WTC11 (cell line): ENCODE measurements around the gene PRSS38. TPM values are rescaled to one million over a fixed set of nuclear protein-coding genes. Genes with fewer than 3 reads are reported as not detected.

Source experiments
- ATAC-seq: fragments of 200-7000 bp; cut with Tn5 transposase; 2 replicates; pipeline ENCODE4 v1.10.0; 2021; ENCODE audit warnings: mild to moderate bottlenecking, moderate library complexity
- CTCF ChIA-PET: fragments of 300-600 bp; sonication (Branson Sonifier 250); formaldehyde crosslinking; loops from one replicate; lab custom pipeline; 2021; ENCODE audit warnings: antibody characterized with exemption; lab: Charles Lee
- POLR2A ChIA-PET: fragments of 350-600 bp; sonication (Branson Sonifier 250); formaldehyde crosslinking; loops from one replicate; lab custom pipeline; 2021; ENCODE audit warnings: antibody characterized with exemption; lab: Charles Lee
- DNase-seq: peaks from one replicate; pipeline ENCODE4 v3.0.0; 2021; ENCODE audit warnings: low spot score
- H3K27ac Mint-ChIP-seq: 2 replicates; pipeline ENCODE4 v1.8.0; 2021; ENCODE audit warnings: mixed read lengths
- H3K27me3 Mint-ChIP-seq: 2 replicates; pipeline ENCODE4 v1.8.0; 2021; ENCODE audit warnings: low read depth, mild to moderate bottlenecking, moderate library complexity, mixed read lengths
- H3K36me3 Mint-ChIP-seq: 2 replicates; pipeline ENCODE4 v1.8.0; 2021; ENCODE audit warnings: mixed read lengths
- H3K4me1 Mint-ChIP-seq: 2 replicates; pipeline ENCODE4 v1.8.0; 2022; ENCODE audit warnings: mixed read lengths
- H3K4me3 Mint-ChIP-seq: 2 replicates; pipeline ENCODE4 v1.8.0; 2021; ENCODE audit warnings: mild to moderate bottlenecking, moderate library complexity, mixed read lengths
- H3K9me3 Mint-ChIP-seq: 2 replicates; pipeline ENCODE4 v1.8.0; 2021; ENCODE audit warnings: mixed read lengths
- ATF1 ChIP-seq: sonication (generic); formaldehyde crosslinking; IDR thresholded peaks from 2 replicates; pipeline ENCODE4 v1.8.1; 2023; ENCODE audit warnings: mild to moderate bottlenecking, moderate library complexity, missing genetic modification reagents
- CREB1 ChIP-seq: sonication (generic); formaldehyde crosslinking; IDR thresholded peaks from 2 replicates; pipeline ENCODE4 v1.8.0; 2023; ENCODE audit warnings: mild to moderate bottlenecking, missing genetic modification reagents
- ESRRA ChIP-seq: sonication (generic); formaldehyde crosslinking; IDR thresholded peaks from 2 replicates; pipeline ENCODE4 v1.8.1; 2022; ENCODE audit warnings: mild to moderate bottlenecking, missing genetic modification reagents, borderline replicate concordance
- FOXP1 ChIP-seq: sonication (generic); formaldehyde crosslinking; IDR thresholded peaks from 2 replicates; pipeline ENCODE4 v1.8.0; 2022; ENCODE audit warnings: missing genetic modification reagents, mild to moderate bottlenecking, moderate library complexity, borderline replicate concordance
- FOXP4 ChIP-seq: sonication (generic); formaldehyde crosslinking; IDR thresholded peaks from 2 replicates; pipeline ENCODE4 v1.8.0; 2022; ENCODE audit warnings: mild to moderate bottlenecking, missing genetic modification reagents
- GTF2I ChIP-seq: fragments of 250-450 bp; sonication (Bioruptor Pico); conservative IDR thresholded peaks from 2 replicates; pipeline ENCODE4 v1.4.0; 2021; ENCODE audit warnings: mild to moderate bottlenecking
- KAT7 ChIP-seq: sonication (generic); formaldehyde crosslinking; IDR thresholded peaks from 2 replicates; pipeline ENCODE4 v1.8.1; 2023; ENCODE audit warnings: missing genetic modification reagents, mild to moderate bottlenecking, borderline replicate concordance
- NFE2L1 ChIP-seq: sonication (generic); formaldehyde crosslinking; IDR thresholded peaks from 2 replicates; pipeline ENCODE4 v1.8.1; 2023; ENCODE audit warnings: missing genetic modification reagents
- NR2C2 ChIP-seq: sonication (generic); formaldehyde crosslinking; IDR thresholded peaks from 2 replicates; pipeline ENCODE4 v1.8.0; 2022; ENCODE audit warnings: mild to moderate bottlenecking, missing genetic modification reagents
- RELA ChIP-seq: sonication (generic); formaldehyde crosslinking; IDR thresholded peaks from 2 replicates; pipeline ENCODE4 v1.8.1; 2022; ENCODE audit warnings: missing genetic modification reagents, mild to moderate bottlenecking, borderline replicate concordance
- RORB ChIP-seq: fragments of 250-450 bp; sonication (Bioruptor Pico); IDR thresholded peaks from 2 replicates; pipeline ENCODE4 v1.9.0; 2021; ENCODE audit warnings: mild to moderate bottlenecking
- SP1 ChIP-seq: sonication (generic); formaldehyde crosslinking; conservative IDR thresholded peaks from 2 replicates; pipeline ENCODE4 v1.8.1; 2022; ENCODE audit warnings: missing genetic modification reagents
- TCF7 ChIP-seq: sonication (generic); formaldehyde crosslinking; IDR thresholded peaks from 2 replicates; pipeline ENCODE4 v1.8.0; 2022; ENCODE audit warnings: mild to moderate bottlenecking, low read depth, missing genetic modification reagents, moderate library complexity
- TP53 ChIP-seq: sonication (generic); formaldehyde crosslinking; IDR thresholded peaks from 2 replicates; pipeline ENCODE4 v1.8.1; 2023; ENCODE audit warnings: mild to moderate bottlenecking, missing genetic modification reagents
- USF1 ChIP-seq: sonication (generic); formaldehyde crosslinking; IDR thresholded peaks from 2 replicates; pipeline ENCODE4 v1.8.0; 2022; ENCODE audit warnings: mild to moderate bottlenecking, missing genetic modification reagents
- ZNF219 ChIP-seq: sonication (generic); formaldehyde crosslinking; IDR thresholded peaks from 2 replicates; pipeline ENCODE4 v1.8.0; 2023; ENCODE audit warnings: missing genetic modification reagents, mild to moderate bottlenecking, borderline replicate concordance
- ZNF232 ChIP-seq: sonication (generic); formaldehyde crosslinking; IDR thresholded peaks from 2 replicates; pipeline ENCODE4 v1.8.0; 2022; ENCODE audit warnings: mild to moderate bottlenecking, missing genetic modification reagents
- ZNF423 ChIP-seq: fragments of 250-450 bp; sonication (Bioruptor Pico); IDR thresholded peaks from 2 replicates; pipeline ENCODE4 v2.1.2; 2022; ENCODE audit warnings: mild to moderate bottlenecking, moderate library complexity
- total RNA-seq: library from RNA; stranded (reverse); gene quantifications from 3 replicates; pipeline ENCODE4 v1.2.3, GENCODE V29; 2021
- TF ChIP-seq, protein P1 (sequence below): sonication (generic); formaldehyde crosslinking; IDR thresholded peaks from 2 replicates; pipeline ENCODE4 v1.8.0; 2023; ENCODE audit warnings: mild to moderate bottlenecking, missing genetic modification reagents
- TF ChIP-seq, protein P2 (sequence below): sonication (generic); formaldehyde crosslinking; IDR thresholded peaks from 2 replicates; pipeline ENCODE4 v1.8.1; 2022; ENCODE audit warnings: low read depth, mild to moderate bottlenecking, moderate library complexity, missing genetic modification reagents, borderline replicate concordance
- TF ChIP-seq, protein P3 (sequence below): sonication (generic); formaldehyde crosslinking; IDR thresholded peaks from 2 replicates; pipeline ENCODE4 v1.8.0; 2022; ENCODE audit warnings: mild to moderate bottlenecking, missing genetic modification reagents
- TF ChIP-seq, protein P4 (sequence below): fragments of 250-450 bp; sonication (Bioruptor Pico); conservative IDR thresholded peaks from 2 replicates; pipeline ENCODE4 v1.9.0; 2021; ENCODE audit warnings: mild to moderate bottlenecking
- TF ChIP-seq, protein P5 (sequence below): fragments of 250-450 bp; sonication (Bioruptor Pico); IDR thresholded peaks from 2 replicates; pipeline ENCODE4 v1.9.0; 2021; ENCODE audit warnings: moderate library complexity, mild to moderate bottlenecking, inconsistent platforms, borderline replicate concordance
- TF ChIP-seq, protein P6 (sequence below): sonication (generic); formaldehyde crosslinking; IDR thresholded peaks from 2 replicates; pipeline ENCODE4 v1.8.1; 2023; ENCODE audit warnings: mild to moderate bottlenecking, missing genetic modification reagents

Gene PRSS38
- total RNA-seq, 1 experiment from 2014 or later, result not detected

DNA sequence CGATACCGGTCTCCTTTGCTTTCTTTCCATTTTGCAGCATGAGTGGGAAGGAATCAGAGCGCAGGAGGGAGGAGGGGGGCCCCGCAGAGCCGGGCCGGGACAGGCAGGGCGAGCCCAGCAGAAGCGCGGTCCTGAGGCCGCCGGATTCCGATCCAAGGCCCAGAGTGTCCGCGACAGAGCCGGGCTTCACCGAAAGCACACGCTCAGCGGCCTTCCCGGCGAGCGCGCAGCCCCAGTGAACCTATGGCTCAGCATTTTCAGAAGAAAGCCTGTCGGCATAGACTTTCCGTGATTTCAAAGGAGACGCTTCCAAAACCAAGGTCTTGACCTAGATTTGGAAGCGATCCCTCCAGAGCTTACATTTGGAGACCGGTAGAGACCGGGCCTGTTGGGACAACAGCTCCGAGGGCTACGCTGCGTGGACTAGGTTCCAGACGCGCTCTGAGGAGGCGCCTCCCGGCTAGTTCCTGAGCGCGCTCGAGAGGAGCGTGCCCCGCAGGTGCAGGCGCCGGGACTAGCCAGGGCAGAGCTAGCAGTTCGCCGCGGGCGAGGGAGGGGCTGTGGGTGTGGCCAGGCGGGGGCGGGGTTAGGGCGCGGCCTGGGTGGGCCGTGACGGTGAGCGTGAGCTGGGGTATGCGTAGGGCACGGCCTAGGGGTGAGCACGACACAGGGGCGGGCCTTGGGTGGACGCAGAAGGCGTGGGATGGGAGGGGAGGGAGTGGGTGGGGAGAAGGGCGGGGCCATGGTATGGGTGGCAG, 27.8 kb upstream of the PRSS38 start:
- peaks cover 50% of the 10 kb centered on the region for H3K27me3 Mint-ChIP-seq
- ATAC-seq, result peak; percentile 90

GRCh38 chr1:227788271-227789083, 27.0 kb upstream of the PRSS38 start:
- POLR2A ChIA-PET, result interaction anchor here (0.7 kb wide), 1 partner anchor 12 kb away, joined by 3 read pairs; no protein-coding TSS in a partner anchor
- H3K9me3 Mint-ChIP-seq, result no peaks in the 10 kb centered on the region
- H3K4me3 Mint-ChIP-seq, result peak overlapping the region; percentile 76
- DNase-seq, result peak; percentile 91
- no peak overlapping the region for H3K27ac Mint-ChIP-seq
- peak; percentile 76 for ATAC-seq
- peaks cover 50% of the 10 kb centered on the region for H3K27me3 Mint-ChIP-seq
- CTCF ChIA-PET, result interaction anchor here (0.6 to 3.4 kb wide), 15 partner anchors 14 to 341 kb away, joined by 3 to 42 read pairs (median 3); partner anchors contain the start of gene WNT9A
- H3K4me1 Mint-ChIP-seq, result peaks cover 12% of the 10 kb centered on the region
- H3K36me3 Mint-ChIP-seq, result no peaks in the 10 kb centered on the region
- TF ChIP-seq RORB (CRISPR knock-in tag) (no peak), FOXP4 (CRISPR knock-in tag) (no peak), ZNF219 (CRISPR knock-in tag) (no peak)
- TF ChIP-seq, protein P1, sequence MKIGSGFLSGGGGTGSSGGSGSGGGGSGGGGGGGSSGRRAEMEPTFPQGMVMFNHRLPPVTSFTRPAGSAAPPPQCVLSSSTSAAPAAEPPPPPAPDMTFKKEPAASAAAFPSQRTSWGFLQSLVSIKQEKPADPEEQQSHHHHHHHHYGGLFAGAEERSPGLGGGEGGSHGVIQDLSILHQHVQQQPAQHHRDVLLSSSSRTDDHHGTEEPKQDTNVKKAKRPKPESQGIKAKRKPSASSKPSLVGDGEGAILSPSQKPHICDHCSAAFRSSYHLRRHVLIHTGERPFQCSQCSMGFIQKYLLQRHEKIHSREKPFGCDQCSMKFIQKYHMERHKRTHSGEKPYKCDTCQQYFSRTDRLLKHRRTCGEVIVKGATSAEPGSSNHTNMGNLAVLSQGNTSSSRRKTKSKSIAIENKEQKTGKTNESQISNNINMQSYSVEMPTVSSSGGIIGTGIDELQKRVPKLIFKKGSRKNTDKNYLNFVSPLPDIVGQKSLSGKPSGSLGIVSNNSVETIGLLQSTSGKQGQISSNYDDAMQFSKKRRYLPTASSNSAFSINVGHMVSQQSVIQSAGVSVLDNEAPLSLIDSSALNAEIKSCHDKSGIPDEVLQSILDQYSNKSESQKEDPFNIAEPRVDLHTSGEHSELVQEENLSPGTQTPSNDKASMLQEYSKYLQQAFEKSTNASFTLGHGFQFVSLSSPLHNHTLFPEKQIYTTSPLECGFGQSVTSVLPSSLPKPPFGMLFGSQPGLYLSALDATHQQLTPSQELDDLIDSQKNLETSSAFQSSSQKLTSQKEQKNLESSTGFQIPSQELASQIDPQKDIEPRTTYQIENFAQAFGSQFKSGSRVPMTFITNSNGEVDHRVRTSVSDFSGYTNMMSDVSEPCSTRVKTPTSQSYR (CRISPR knock-in tag), result no peak
- TF ChIP-seq, protein P2, sequence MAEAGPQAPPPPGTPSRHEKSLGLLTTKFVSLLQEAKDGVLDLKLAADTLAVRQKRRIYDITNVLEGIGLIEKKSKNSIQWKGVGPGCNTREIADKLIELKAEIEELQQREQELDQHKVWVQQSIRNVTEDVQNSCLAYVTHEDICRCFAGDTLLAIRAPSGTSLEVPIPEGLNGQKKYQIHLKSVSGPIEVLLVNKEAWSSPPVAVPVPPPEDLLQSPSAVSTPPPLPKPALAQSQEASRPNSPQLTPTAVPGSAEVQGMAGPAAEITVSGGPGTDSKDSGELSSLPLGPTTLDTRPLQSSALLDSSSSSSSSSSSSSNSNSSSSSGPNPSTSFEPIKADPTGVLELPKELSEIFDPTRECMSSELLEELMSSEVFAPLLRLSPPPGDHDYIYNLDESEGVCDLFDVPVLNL (CRISPR knock-in tag), result no peak

More for the DNA sequence above, 27.8 kb upstream of the PRSS38 start:
- 0 out of 2 replicates have a peak, but pooled peaks have one; percentile 26 for TF ChIP-seq ZNF232 (CRISPR knock-in tag)
- TF ChIP-seq, protein P3, sequence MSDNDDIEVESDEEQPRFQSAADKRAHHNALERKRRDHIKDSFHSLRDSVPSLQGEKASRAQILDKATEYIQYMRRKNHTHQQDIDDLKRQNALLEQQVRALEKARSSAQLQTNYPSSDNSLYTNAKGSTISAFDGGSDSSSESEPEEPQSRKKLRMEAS (CRISPR knock-in tag), result peak; percentile 65; the same call in 1 of the 2 replicates
- TF ChIP-seq NFE2L1 (CRISPR knock-in tag), result peak; percentile 50; the same call in 1 of the 2 replicates
- TF ChIP-seq, protein P4, sequence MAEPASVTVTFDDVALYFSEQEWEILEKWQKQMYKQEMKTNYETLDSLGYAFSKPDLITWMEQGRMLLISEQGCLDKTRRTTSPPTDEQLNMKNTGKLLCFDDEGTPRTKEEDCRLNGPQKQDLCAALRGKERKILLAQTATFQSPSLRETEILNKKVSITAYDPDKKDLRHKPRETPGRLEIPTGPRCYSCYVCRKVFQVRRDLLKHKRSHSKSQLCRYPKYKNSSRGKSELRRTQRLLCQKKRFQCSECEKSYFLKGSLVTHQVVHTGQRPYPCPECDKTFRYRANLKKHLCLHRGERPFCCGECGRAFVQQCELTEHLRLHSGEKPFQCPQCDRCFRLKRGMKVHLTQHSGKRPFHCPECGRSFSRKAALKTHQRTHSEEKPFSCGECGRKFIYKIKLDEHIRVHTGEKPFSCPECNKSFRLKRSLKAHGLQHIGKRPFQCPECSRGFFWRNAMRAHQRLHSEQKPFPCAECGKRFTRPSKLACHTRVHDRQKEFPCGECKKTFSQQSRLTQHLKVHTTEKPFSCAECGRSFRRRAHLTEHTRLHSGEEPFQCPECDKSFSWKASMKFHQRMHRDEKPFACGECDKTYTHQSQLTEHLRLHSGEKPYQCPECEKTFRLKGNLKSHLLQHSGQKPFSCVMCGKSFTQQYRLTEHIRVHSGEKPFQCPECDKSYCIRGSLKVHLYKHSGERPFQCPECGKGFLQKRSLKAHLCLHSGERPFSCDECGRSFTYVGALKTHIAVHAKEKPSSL (CRISPR knock-in tag), result no peak
- TF ChIP-seq ESRRA (CRISPR knock-in tag), result peak; percentile 37; the same call in 1 of the 2 replicates
- no peak for TF ChIP-seq CREB1 (CRISPR knock-in tag)
- TF ChIP-seq RELA (CRISPR knock-in tag), result no peak
- TF ChIP-seq TCF7 (CRISPR knock-in tag), result no peak
- TF ChIP-seq FOXP1, result 0 out of 2 replicates have a peak, but pooled peaks have one; percentile 48
- TF ChIP-seq, protein P5, sequence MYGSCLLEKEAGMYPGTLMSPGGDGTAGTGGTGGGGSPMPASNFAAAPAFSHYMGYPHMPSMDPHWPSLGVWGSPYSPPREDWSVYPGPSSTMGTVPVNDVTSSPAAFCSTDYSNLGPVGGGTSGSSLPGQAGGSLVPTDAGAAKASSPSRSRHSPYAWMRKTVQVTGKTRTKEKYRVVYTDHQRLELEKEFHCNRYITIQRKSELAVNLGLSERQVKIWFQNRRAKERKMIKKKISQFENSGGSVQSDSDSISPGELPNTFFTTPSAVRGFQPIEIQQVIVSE, result no peak
- no peak for TF ChIP-seq TP53 (CRISPR knock-in tag)
- TF ChIP-seq USF1 (CRISPR knock-in tag), result 0 out of 2 replicates have a peak, but pooled peaks have one; percentile 11
- TF ChIP-seq ATF1 (CRISPR knock-in tag), result no peak
- no peak for TF ChIP-seq NR2C2 (CRISPR knock-in tag)
- TF ChIP-seq ZNF219 (CRISPR knock-in tag), result no peak
- no peak for TF ChIP-seq KAT7
- no peak for TF ChIP-seq GTF2I (CRISPR knock-in tag)
- TF ChIP-seq SP1 (CRISPR knock-in tag), result peak; percentile 88
- no peak for TF ChIP-seq ZNF423 (CRISPR knock-in tag)
- TF ChIP-seq, protein P6, sequence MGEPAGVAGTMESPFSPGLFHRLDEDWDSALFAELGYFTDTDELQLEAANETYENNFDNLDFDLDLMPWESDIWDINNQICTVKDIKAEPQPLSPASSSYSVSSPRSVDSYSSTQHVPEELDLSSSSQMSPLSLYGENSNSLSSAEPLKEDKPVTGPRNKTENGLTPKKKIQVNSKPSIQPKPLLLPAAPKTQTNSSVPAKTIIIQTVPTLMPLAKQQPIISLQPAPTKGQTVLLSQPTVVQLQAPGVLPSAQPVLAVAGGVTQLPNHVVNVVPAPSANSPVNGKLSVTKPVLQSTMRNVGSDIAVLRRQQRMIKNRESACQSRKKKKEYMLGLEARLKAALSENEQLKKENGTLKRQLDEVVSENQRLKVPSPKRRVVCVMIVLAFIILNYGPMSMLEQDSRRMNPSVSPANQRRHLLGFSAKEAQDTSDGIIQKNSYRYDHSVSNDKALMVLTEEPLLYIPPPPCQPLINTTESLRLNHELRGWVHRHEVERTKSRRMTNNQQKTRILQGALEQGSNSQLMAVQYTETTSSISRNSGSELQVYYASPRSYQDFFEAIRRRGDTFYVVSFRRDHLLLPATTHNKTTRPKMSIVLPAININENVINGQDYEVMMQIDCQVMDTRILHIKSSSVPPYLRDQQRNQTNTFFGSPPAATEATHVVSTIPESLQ (CRISPR knock-in tag), result no peak
- ChIA-PET POLR2A (interaction anchor here (0.6 to 0.7 kb wide), 2 partner anchors 12 to 225 kb away, joined by 3 read pairs; no protein-coding TSS in a partner anchor), CTCF (interaction anchor here (0.7 to 3.4 kb wide), 10 partner anchors 13 to 340 kb away, joined by 3 to 42 read pairs (median 4); partner anchors contain the start of gene WNT9A)
- peak overlapping the region; percentile 77 for H3K4me3 Mint-ChIP-seq
- H3K36me3 Mint-ChIP-seq, result no peaks in the 10 kb centered on the region
- no peak overlapping the region for H3K27ac Mint-ChIP-seq
- peak; percentile 95 for DNase-seq
- peaks cover 9% of the 10 kb centered on the region for H3K4me1 Mint-ChIP-seq
- no peaks in the 10 kb centered on the region for H3K9me3 Mint-ChIP-seq
